ENCODE results near the gene XYLT1. TPM values are rescaled to one million over a fixed set of nuclear protein-coding genes. Genes with fewer than 3 reads are reported as not detected.

Gene XYLT1
- total RNA-seq, 1 experiment from 2014 or later: not detected

GRCh38 chr16:17362183-17362582, 108.6 kb downstream of the XYLT1 start:
- no peaks in the 10 kb centered on the region for H3K9me3 ChIP-seq (ENCODE audit: low read length)
- no peaks in the 10 kb centered on the region for H3K27me3 ChIP-seq (ENCODE audit: low read length)
- no peak overlapping the region for H3K4me2 ChIP-seq (ENCODE audit: low read length)
- no peaks in the 10 kb centered on the region for H3K9me2 ChIP-seq (replicated peaks; ENCODE audit: low read length)
- ATAC-seq (no peak), DNase-seq (no peak)
- no peaks in the 10 kb centered on the region for H4K20me1 ChIP-seq (ENCODE audit: low read length)
- no peaks in the 10 kb centered on the region for H3K36me3 ChIP-seq (ENCODE audit: low read depth, low read length)
- no peaks in the 10 kb centered on the region for H3K79me2 ChIP-seq (ENCODE audit: low read length)
- TF ChIP-seq EZH2phosphoT487 (IDR thresholded peaks at IDR 0.05; ENCODE audit: borderline replicate concordance, low read length) (no peak), CTCF (conservative IDR thresholded peaks at IDR 0.05; ENCODE audit: low read depth, low read length) (no peak), EZH2 (IDR thresholded peaks at IDR 0.05; ENCODE audit: low read length, unreplicated experiment) (no peak)
- H3K27ac ChIP-seq (ENCODE audit: low read length): no peak overlapping the region
- POLR2A ChIA-PET (ENCODE audit: unreplicated experiment): no interaction called here
- no peaks in the 10 kb centered on the region for H3F3A ChIP-seq (ENCODE audit: low read length, unreplicated experiment)
- no TSS peak for BruUV-seq (replicated peaks)
- H3K4me3 ChIP-seq (ENCODE audit: low read length): no peak overlapping the region
- H3K9ac ChIP-seq (ENCODE audit: low read length): no peak overlapping the region
- no peaks in the 10 kb centered on the region for H3K4me1 ChIP-seq (ENCODE audit: insufficient read depth, low read length)
- intact Hi-C loops (cut with micrococcal nuclease): no loop called here
- H2AFZ ChIP-seq (ENCODE audit: low read length): no peak overlapping the region
- CTCF ChIA-PET: no interaction called here

GRCh38 chr16:17360693-17361122, 110.1 kb downstream of the XYLT1 start:
- H3K4me3 ChIP-seq (ENCODE audit: low read length): no peak overlapping the region
- no peaks in the 10 kb centered on the region for H3K79me2 ChIP-seq (ENCODE audit: low read length)
- DNase-seq: no peak
- H3K9me3 ChIP-seq (ENCODE audit: low read length): no peaks in the 10 kb centered on the region
- H3K4me2 ChIP-seq (ENCODE audit: low read length): no peak overlapping the region
- no peaks in the 10 kb centered on the region for H3K36me3 ChIP-seq (ENCODE audit: low read depth, low read length)
- no peak overlapping the region for H2AFZ ChIP-seq (ENCODE audit: low read length)
- no peak overlapping the region for H3K27ac ChIP-seq (ENCODE audit: low read length)
- H4K20me1 ChIP-seq (ENCODE audit: low read length): no peaks in the 10 kb centered on the region
- CTCF ChIA-PET: no interaction called here
- TF ChIP-seq CTCF (conservative IDR thresholded peaks at IDR 0.05; ENCODE audit: low read depth, low read length): no peak
- no peak for TF ChIP-seq EZH2 (IDR thresholded peaks at IDR 0.05; ENCODE audit: low read length, unreplicated experiment)
- no peak for TF ChIP-seq EZH2phosphoT487 (IDR thresholded peaks at IDR 0.05; ENCODE audit: borderline replicate concordance, low read length)
- no peaks in the 10 kb centered on the region for H3K27me3 ChIP-seq (ENCODE audit: low read length)
- BruUV-seq (replicated peaks): no TSS peak
- no peaks in the 10 kb centered on the region for H3F3A ChIP-seq (ENCODE audit: low read length, unreplicated experiment)
- H3K9me2 ChIP-seq (replicated peaks; ENCODE audit: low read length): no peaks in the 10 kb centered on the region
- no peak for ATAC-seq
- POLR2A ChIA-PET (ENCODE audit: unreplicated experiment): no interaction called here
- H3K4me1 ChIP-seq (ENCODE audit: insufficient read depth, low read length): no peaks in the 10 kb centered on the region
- intact Hi-C loops (cut with micrococcal nuclease): no loop called here
- H3K9ac ChIP-seq (ENCODE audit: low read length): no peak overlapping the region

DNA sequence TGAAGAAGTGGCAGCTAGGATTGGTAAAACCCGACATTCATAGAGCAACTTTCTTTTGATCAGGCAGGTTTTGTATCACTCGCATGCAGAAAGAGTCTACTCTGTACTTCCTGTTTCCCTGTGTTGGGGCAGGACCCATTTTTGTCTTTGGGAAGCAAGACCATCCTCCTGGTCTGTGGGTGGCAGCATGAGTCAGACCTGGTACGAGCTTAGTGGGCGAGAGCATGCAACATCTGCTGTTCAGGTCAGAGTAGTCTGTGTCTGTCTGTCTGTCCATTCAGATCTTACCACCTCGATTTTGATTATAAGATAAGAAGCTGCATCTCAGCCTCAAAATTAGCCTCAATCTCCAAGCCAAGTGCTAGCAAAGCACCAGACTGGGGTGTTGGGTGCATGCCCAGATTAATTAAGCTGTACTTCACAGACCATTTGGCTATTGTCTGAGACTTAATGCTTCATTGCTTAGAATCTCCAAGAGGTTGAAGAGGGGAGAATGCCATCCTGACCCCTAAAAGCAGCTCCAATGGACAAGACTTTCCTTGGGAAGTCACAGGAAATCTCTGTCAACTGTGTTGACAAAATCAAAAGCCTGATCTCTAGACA, 110.9 kb downstream of the XYLT1 start:
- no peaks in the 10 kb centered on the region for H4K20me1 ChIP-seq (ENCODE audit: low read length)
- H3K27ac ChIP-seq (ENCODE audit: low read length): no peak overlapping the region
- no peaks in the 10 kb centered on the region for H3K9me2 ChIP-seq (replicated peaks; ENCODE audit: low read length)
- H2AFZ ChIP-seq (ENCODE audit: low read length): no peak overlapping the region
- H3F3A ChIP-seq (ENCODE audit: low read length, unreplicated experiment): no peaks in the 10 kb centered on the region
- H3K4me2 ChIP-seq (ENCODE audit: low read length): no peak overlapping the region
- ChIA-PET CTCF (no interaction called here), POLR2A (ENCODE audit: unreplicated experiment) (no interaction called here)
- no peak for ATAC-seq
- no peaks in the 10 kb centered on the region for H3K4me1 ChIP-seq (ENCODE audit: insufficient read depth, low read length)
- no TSS peak for BruUV-seq (replicated peaks)
- TF ChIP-seq EZH2 (IDR thresholded peaks at IDR 0.05; ENCODE audit: low read length, unreplicated experiment): no peak
- no peak for TF ChIP-seq EZH2phosphoT487 (IDR thresholded peaks at IDR 0.05; ENCODE audit: borderline replicate concordance, low read length)
- no peak for TF ChIP-seq CTCF (conservative IDR thresholded peaks at IDR 0.05; ENCODE audit: low read depth, low read length)
- H3K27me3 ChIP-seq (ENCODE audit: low read length): no peaks in the 10 kb centered on the region
- no peak for DNase-seq
- H3K9me3 ChIP-seq (ENCODE audit: low read length): no peaks in the 10 kb centered on the region
- H3K36me3 ChIP-seq (ENCODE audit: low read depth, low read length): no peaks in the 10 kb centered on the region
- H3K79me2 ChIP-seq (ENCODE audit: low read length): no peaks in the 10 kb centered on the region
- no peak overlapping the region for H3K9ac ChIP-seq (ENCODE audit: low read length)
- intact Hi-C loops (cut with micrococcal nuclease): no loop called here
- no peak overlapping the region for H3K4me3 ChIP-seq (ENCODE audit: low read length)
